SK-N-MC (cell line): ENCODE results near the gene CALML3.

Experiments used
- DNase-seq: peaks from one replicate; pipeline ENCODE4 v3.0.0-alpha.2; 2011; ENCODE audit warnings: low read depth, low spot score
- H3K27ac ChIP-seq: fragments of 200-600 bp; sonication (generic); 2 replicates; pipeline ENCODE4 v1.5.1; 2016; ENCODE audit warnings: mixed run types
- H3K36me3 ChIP-seq: fragments of 200-600 bp; sonication (generic); 2 replicates; pipeline ENCODE4 v1.6.1; 2017; ENCODE audit warnings: antibody characterized with exemption, low read length, mixed read lengths; ENCODE audit not compliant: insufficient read depth
- H3K4me3 ChIP-seq: fragments of 200-600 bp; sonication (generic); 2 replicates; pipeline ENCODE4 v1.5.1; 2016
- H3K9ac ChIP-seq: fragments of 200-600 bp; sonication (generic); 2 replicates; pipeline ENCODE4 v1.8.0; 2017; ENCODE audit warnings: mixed run types, mixed read lengths; ENCODE audit not compliant: insufficient read length
- H3K9me3 ChIP-seq: fragments of 200-600 bp; sonication (generic); 2 replicates; pipeline ENCODE4 v1.6.1; 2017; ENCODE audit warnings: low read depth, mild to moderate bottlenecking, antibody characterized with exemption, low read length, moderate library complexity, mixed read lengths
- EZH2 ChIP-seq: fragments of 200-600 bp; sonication (generic); IDR thresholded peaks from one replicate; pipeline ENCODE4 v1.6.1; 2017; ENCODE audit warnings: antibody characterized with exemption
- FOXP2 ChIP-seq: optimal IDR thresholded peaks from 2 replicates; pipeline ENCODE3; 2011; ENCODE audit warnings: mild to moderate bottlenecking, moderate library complexity; ENCODE audit not compliant: insufficient read depth; ENCODE audit errors: extremely low read length, control extremely low read depth
- POLR2AphosphoS5 ChIP-seq: IDR thresholded peaks from 2 replicates; pipeline ENCODE4 v1.6.1; 2012; ENCODE audit warnings: mild to moderate bottlenecking, low read depth, low read length, borderline replicate concordance

Gene CALML3

GRCh38 chr10:5549462-5550249 is 24.9 kb downstream of the CALML3 start:
- Histone ChIP-seq H3K4me3 (no peak overlapping the region), H3K36me3 (no peaks in the 10 kb centered on the region), H3K9me3 (no peaks in the 10 kb centered on the region), H3K27ac (no peak overlapping the region), H3K9ac (no peak overlapping the region)
- DNase-seq = no peak
- no peak for TF ChIP-seq FOXP2
- no peak for TF ChIP-seq EZH2
- no peak for TF ChIP-seq POLR2AphosphoS5

DNA sequence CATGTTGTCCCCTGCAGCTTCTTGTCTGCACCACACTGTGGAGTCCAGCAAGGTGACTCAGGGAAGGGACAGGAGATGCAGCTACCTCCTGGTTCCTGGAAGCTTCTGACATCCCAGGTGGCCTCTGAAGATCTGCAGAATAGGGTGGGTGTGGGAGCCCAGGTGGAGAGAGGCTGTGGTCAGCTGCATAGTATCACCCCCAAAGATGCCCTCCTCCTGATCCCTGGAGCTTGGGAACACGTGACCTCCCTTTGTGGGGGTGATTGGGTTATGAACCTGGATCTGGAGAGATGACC is 25.4 kb downstream of the CALML3 start:
- H3K27ac ChIP-seq = no peak overlapping the region
- no peaks in the 10 kb centered on the region for H3K36me3 ChIP-seq
- no peak overlapping the region for H3K4me3 ChIP-seq
- H3K9me3 ChIP-seq = no peaks in the 10 kb centered on the region
- no peak overlapping the region for H3K9ac ChIP-seq
- no peak for DNase-seq
- TF ChIP-seq POLR2AphosphoS5 = no peak
- no peak for TF ChIP-seq FOXP2
- TF ChIP-seq EZH2 = no peak

- no peaks in the 10 kb centered on the region for H3K9me3 ChIP-seq
- H3K36me3 ChIP-seq = no peaks in the 10 kb centered on the region
- no peak overlapping the region for H3K27ac ChIP-seq
- TF ChIP-seq EZH2 = no peak
- no peak for TF ChIP-seq FOXP2
- TF ChIP-seq POLR2AphosphoS5 = no peak
- DNase-seq = no peak
- no peak overlapping the region for H3K4me3 ChIP-seq
- no peak overlapping the region for H3K9ac ChIP-seq
These were observed 26.1 kb downstream of the CALML3 start for GRCh38 chr10:5550621-5551530.

GRCh38 chr10:5551531-5552375 is 27.0 kb downstream of the CALML3 start:
- Histone ChIP-seq H3K9ac (no peak overlapping the region), H3K9me3 (no peaks in the 10 kb centered on the region), H3K36me3 (no peaks in the 10 kb centered on the region), H3K4me3 (no peak overlapping the region), H3K27ac (no peak overlapping the region)
- DNase-seq = no peak
- TF ChIP-seq EZH2 = no peak
- TF ChIP-seq POLR2AphosphoS5 = no peak
- TF ChIP-seq FOXP2 = no peak

- no peak for TF ChIP-seq POLR2AphosphoS5
- no peak for TF ChIP-seq EZH2
- TF ChIP-seq FOXP2 = no peak
- Histone ChIP-seq H3K4me3 (no peak overlapping the region), H3K36me3 (no peaks in the 10 kb centered on the region), H3K27ac (no peak overlapping the region), H3K9me3 (no peaks in the 10 kb centered on the region), H3K9ac (no peak overlapping the region)
- DNase-seq = no peak
These were observed 27.9 kb downstream of the CALML3 start for GRCh38 chr10:5552376-5553321.

- H3K9me3 ChIP-seq = no peaks in the 10 kb centered on the region
- no peak overlapping the region for H3K4me3 ChIP-seq
- no peak overlapping the region for H3K27ac ChIP-seq
- TF ChIP-seq EZH2 (no peak), FOXP2 (no peak), POLR2AphosphoS5 (no peak)
- DNase-seq = no peak
- H3K9ac ChIP-seq = no peak overlapping the region
- H3K36me3 ChIP-seq = no peaks in the 10 kb centered on the region
These were observed 28.8 kb downstream of the CALML3 start for GRCh38 chr10:5553400-5554170.

DNA sequence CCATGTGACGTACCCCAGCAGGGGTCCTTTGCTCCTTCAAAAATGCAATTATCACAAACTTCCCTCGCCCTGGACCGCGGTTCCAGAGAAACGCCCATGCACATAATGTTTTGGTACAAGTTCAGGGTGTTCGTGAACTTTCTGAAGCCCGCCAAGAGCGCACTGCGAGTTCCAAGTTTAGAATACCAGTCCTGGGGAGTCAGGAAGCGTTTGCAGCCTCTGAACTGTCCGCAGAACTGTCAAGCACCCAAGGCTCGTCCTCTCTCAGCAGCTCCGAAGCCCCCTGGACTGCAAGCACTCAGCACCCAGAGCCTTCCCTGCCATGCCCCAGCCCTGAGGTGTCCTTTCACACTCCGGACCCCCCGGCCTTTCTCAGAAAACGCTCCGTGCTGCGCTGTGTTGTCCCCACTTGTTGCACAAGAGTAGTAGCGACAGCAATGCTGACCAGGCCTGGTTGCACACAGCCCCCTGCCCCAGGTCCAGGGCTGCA is 30.3 kb downstream of the CALML3 start:
- Histone ChIP-seq H3K9me3 (no peaks in the 10 kb centered on the region), H3K27ac (no peak overlapping the region), H3K9ac (no peak overlapping the region), H3K4me3 (no peak overlapping the region), H3K36me3 (no peaks in the 10 kb centered on the region)
- no peak for TF ChIP-seq FOXP2
- TF ChIP-seq EZH2 = no peak
- TF ChIP-seq POLR2AphosphoS5 = no peak
- no peak for DNase-seq
